NT2/D1 (cell line): Measurements from ENCODE around the gene MAD1L1.

Experiments used
- DNase-seq: peaks from one replicate; pipeline ENCODE4 v3.0.0-alpha.2; 2011; ENCODE audit warnings: low read depth, low spot score
- H3K27me3 ChIP-seq: 2 replicates; pipeline ENCODE4 v1.6.0; 2011; ENCODE audit warnings: mild to moderate bottlenecking; ENCODE audit not compliant: insufficient read length, insufficient read depth
- H3K36me3 ChIP-seq: 2 replicates; pipeline ENCODE4 v1.6.1; 2011; ENCODE audit warnings: mild to moderate bottlenecking, low read length, mixed read lengths; ENCODE audit not compliant: insufficient read depth, insufficient read length
- H3K4me1 ChIP-seq: 2 replicates; pipeline ENCODE4 v1.5.1; 2011; ENCODE audit not compliant: insufficient read depth, insufficient read length
- H3K4me3 ChIP-seq: 2 replicates; pipeline ENCODE4 v1.5.1; 2011; ENCODE audit warnings: low read depth; ENCODE audit not compliant: insufficient read length
- H3K9ac ChIP-seq: 2 replicates; pipeline ENCODE4 v1.6.0; 2011; ENCODE audit warnings: low read depth; ENCODE audit not compliant: insufficient read length
- H3K9me3 ChIP-seq: 2 replicates; pipeline ENCODE4 v1.5.1; 2011; ENCODE audit warnings: mild to moderate bottlenecking, low read length; ENCODE audit not compliant: insufficient read depth
- SUZ12 ChIP-seq: IDR thresholded peaks from 2 replicates; pipeline ENCODE4 v1.6.1; 2011; ENCODE audit not compliant: insufficient read length, insufficient read depth; ENCODE audit errors: extremely low read depth
- YY1 ChIP-seq: IDR thresholded peaks from 2 replicates; pipeline ENCODE4 v1.6.1; 2011; ENCODE audit not compliant: insufficient read length, insufficient read depth
- ZNF274 ChIP-seq: IDR thresholded peaks from 2 replicates; pipeline ENCODE4 v1.6.1; 2011; ENCODE audit warnings: mild to moderate bottlenecking, low read depth, low read length

The MAD1L1 gene

DNA sequence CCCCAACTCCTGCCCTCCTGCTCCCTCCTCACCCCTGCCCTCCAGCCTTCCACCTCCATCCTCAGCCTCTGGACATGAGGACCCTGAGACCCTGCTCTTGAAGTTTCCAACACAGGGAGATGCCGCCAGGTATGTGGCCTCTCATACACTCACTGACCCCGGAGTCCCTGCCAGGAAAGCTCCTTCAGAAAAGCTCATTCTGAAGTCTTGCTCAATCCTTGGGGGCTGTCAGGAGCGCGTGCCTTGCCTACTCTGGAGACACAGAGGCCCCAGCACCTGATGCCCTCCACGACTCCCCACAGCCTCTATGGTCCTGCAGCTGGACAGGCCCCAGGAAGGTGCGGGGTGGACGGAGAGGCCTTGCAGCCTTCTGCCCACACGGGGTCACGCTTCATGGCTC lies 20.3 kb upstream of the MAD1L1 start:
- TF ChIP-seq YY1, result no peak
- no peak for TF ChIP-seq ZNF274
- TF ChIP-seq SUZ12, result no peak
- H3K36me3 ChIP-seq, result peaks cover 85% of the 10 kb centered on the region
- no peak overlapping the region for H3K9ac ChIP-seq
- peaks cover 5% of the 10 kb centered on the region for H3K4me1 ChIP-seq
- H3K4me3 ChIP-seq, result no peak overlapping the region
- H3K9me3 ChIP-seq, result no peaks in the 10 kb centered on the region
- H3K27me3 ChIP-seq, result no peaks in the 10 kb centered on the region
- no peak for DNase-seq

- no peak overlapping the region for H3K9ac ChIP-seq
- H3K36me3 ChIP-seq, result peaks cover 86% of the 10 kb centered on the region
- DNase-seq, result no peak
- H3K4me1 ChIP-seq, result peaks cover 10% of the 10 kb centered on the region
- no peak overlapping the region for H3K4me3 ChIP-seq
- H3K9me3 ChIP-seq, result no peaks in the 10 kb centered on the region
- TF ChIP-seq YY1, result no peak
- H3K27me3 ChIP-seq, result no peaks in the 10 kb centered on the region
These were observed 19.4 kb upstream of the MAD1L1 start for GRCh38 chr7:2251841-2252771.

- H3K9ac ChIP-seq, result no peak overlapping the region
- no peak for DNase-seq
- no peak overlapping the region for H3K4me3 ChIP-seq
- no peaks in the 10 kb centered on the region for H3K9me3 ChIP-seq
- H3K36me3 ChIP-seq, result peaks cover 86% of the 10 kb centered on the region
- H3K27me3 ChIP-seq, result no peaks in the 10 kb centered on the region
- peaks cover 14% of the 10 kb centered on the region for H3K4me1 ChIP-seq
- no peak for TF ChIP-seq SUZ12
- no peak for TF ChIP-seq ZNF274
- TF ChIP-seq YY1, result no peak
These were observed 18.6 kb upstream of the MAD1L1 start for GRCh38 chr7:2251381-2251780.

DNA sequence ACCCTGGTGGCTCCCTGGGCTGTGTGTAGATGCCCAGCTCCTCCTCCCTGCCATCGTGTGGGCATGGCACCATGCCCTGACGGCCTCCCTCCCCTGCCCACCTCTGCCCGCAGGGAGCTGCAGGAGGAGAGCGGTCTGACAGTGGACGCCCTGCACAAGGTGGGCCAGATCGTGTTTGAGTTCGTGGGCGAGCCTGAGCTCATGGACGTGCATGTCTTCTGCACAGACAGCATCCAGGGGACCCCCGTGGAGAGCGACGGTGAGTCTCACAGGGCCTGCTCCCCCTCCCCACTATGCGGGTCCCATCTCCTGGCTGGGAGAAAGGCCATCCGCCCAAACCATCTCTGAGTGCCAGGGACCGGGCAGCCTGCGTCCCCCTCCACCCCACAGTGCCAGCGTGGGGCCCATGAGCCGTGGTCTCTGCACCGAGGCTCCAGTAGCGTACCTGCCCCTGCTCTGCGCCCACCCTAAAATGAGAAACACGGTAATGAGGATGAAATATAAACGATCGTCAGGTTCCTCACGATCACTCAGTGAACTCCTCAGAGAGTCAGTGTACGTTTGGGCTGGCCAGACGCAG lies 17.1 kb upstream of the MAD1L1 start:
- no peak overlapping the region for H3K9ac ChIP-seq
- no peak for DNase-seq
- H3K4me1 ChIP-seq, result peaks cover 19% of the 10 kb centered on the region
- no peaks in the 10 kb centered on the region for H3K27me3 ChIP-seq
- H3K9me3 ChIP-seq, result no peaks in the 10 kb centered on the region
- no peak overlapping the region for H3K4me3 ChIP-seq
- TF ChIP-seq YY1, result no peak
- H3K36me3 ChIP-seq, result peaks cover 86% of the 10 kb centered on the region

- Histone ChIP-seq H3K4me1 (peaks cover 19% of the 10 kb centered on the region), H3K27me3 (no peaks in the 10 kb centered on the region), H3K36me3 (peaks cover 81% of the 10 kb centered on the region), H3K9ac (peak overlapping the region; percentile 24), H3K4me3 (no peak overlapping the region), H3K9me3 (no peaks in the 10 kb centered on the region)
- DNase-seq, result no peak
- TF ChIP-seq ZNF274 (no peak), YY1 (no peak), SUZ12 (no peak)
These were observed 16.4 kb upstream of the MAD1L1 start for GRCh38 chr7:2248984-2249694.

GRCh38 chr7:2247141-2247995 lies 14.6 kb upstream of the MAD1L1 start:
- Histone ChIP-seq H3K9me3 (no peaks in the 10 kb centered on the region), H3K27me3 (no peaks in the 10 kb centered on the region), H3K4me3 (no peak overlapping the region), H3K9ac (peak overlapping the region; percentile 45), H3K36me3 (peaks cover 69% of the 10 kb centered on the region), H3K4me1 (peaks cover 23% of the 10 kb centered on the region)
- no peak for TF ChIP-seq ZNF274
- TF ChIP-seq SUZ12, result no peak
- no peak for TF ChIP-seq YY1
- no peak for DNase-seq
